Liver (tissue), 3 donors: ENCODE results near the gene SYDE2.
"Not testable (repeated sequence)": the region's sequence is repeated elsewhere in the genome, so short reads cannot be mapped to it uniquely, and the experiment has no call there.

ENCODE experiments used
- ATF3 ChIP-seq: IDR thresholded peaks from 2 replicates; pipeline ENCODE4 v1.6.1; 2016; ENCODE audit warnings: antibody characterized with exemption
- EGR1 ChIP-seq, 2 donors: IDR thresholded peaks; 2 replicates each; pipeline ENCODE4 v1.6.1; 2016 to 2018; ENCODE audit warnings: antibody characterized with exemption in 2 of 2, low read depth in 2 of 2
- GABPA ChIP-seq, 2 donors: IDR thresholded peaks in 1 of 2; conservative IDR thresholded peaks in 1 of 2; 2 replicates each; pipeline ENCODE4 v1.6.1; 2016; ENCODE audit warnings: antibody characterized with exemption in 2 of 2, mild to moderate bottlenecking in 1 of 2, moderate library complexity in 1 of 2
- JUND ChIP-seq, 2 donors: IDR thresholded peaks; 2 replicates each; pipeline ENCODE4 v1.6.1; 2016; ENCODE audit warnings: antibody characterized with exemption in 2 of 2
- NR2F2 ChIP-seq: IDR thresholded peaks from 2 replicates; pipeline ENCODE4 v1.6.1; 2016; ENCODE audit warnings: antibody characterized with exemption
- RAD21 ChIP-seq, 2 donors: IDR thresholded peaks; 2 replicates each; pipeline ENCODE4 v1.6.1; 2016; ENCODE audit warnings: antibody characterized with exemption in 2 of 2, mild to moderate bottlenecking in 2 of 2
- RXRA ChIP-seq, 2 donors: IDR thresholded peaks; 2 replicates each; pipeline ENCODE4 v1.6.1; 2017 to 2018; ENCODE audit warnings: antibody characterized with exemption in 2 of 2, mild to moderate bottlenecking in 1 of 2
- SP1 ChIP-seq: IDR thresholded peaks from 2 replicates; pipeline ENCODE4 v1.6.1; 2018; ENCODE audit warnings: antibody characterized with exemption, mild to moderate bottlenecking
- TAF1 ChIP-seq: conservative IDR thresholded peaks from 2 replicates; pipeline ENCODE4 v1.6.1; 2016; ENCODE audit warnings: antibody characterized with exemption, mild to moderate bottlenecking
- YY1 ChIP-seq: IDR thresholded peaks from 2 replicates; pipeline ENCODE4 v1.6.1; 2016; ENCODE audit warnings: antibody characterized with exemption, mild to moderate bottlenecking
- ZBTB33 ChIP-seq: IDR thresholded peaks from 2 replicates; pipeline ENCODE4 v1.6.1; 2016; ENCODE audit warnings: antibody characterized with exemption
- TF ChIP-seq, protein P1 (sequence below): fragments of 150-350 bp; IDR thresholded peaks from 2 replicates; pipeline ENCODE4 v1.5.1; 2017; ENCODE audit warnings: improper control_type of control experiment, low read depth, low read length; ENCODE audit not compliant: missing input control
- donor health status: healthy.
- donor health status: healthy.

DNA sequence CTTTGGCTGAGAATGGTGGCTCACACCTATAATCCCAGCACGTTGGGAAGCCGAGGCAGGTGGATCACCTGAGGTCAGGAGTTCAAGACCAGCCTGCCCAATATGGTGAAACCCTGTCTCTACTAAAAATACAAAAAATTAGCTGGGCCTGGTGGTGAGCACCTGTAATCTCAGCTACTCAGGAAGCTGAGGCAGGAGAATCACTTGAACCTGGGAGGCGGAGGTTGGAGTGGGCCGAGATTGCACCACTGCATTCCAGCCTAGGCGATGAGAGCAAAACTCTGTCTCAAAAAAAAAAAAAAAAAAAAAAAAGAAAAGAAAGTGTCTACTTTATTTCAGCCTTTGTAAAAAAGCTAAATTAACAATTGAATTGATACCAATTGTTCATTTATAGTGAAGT is 62.4 kb downstream of the SYDE2 start:
- TF ChIP-seq, protein P1, sequence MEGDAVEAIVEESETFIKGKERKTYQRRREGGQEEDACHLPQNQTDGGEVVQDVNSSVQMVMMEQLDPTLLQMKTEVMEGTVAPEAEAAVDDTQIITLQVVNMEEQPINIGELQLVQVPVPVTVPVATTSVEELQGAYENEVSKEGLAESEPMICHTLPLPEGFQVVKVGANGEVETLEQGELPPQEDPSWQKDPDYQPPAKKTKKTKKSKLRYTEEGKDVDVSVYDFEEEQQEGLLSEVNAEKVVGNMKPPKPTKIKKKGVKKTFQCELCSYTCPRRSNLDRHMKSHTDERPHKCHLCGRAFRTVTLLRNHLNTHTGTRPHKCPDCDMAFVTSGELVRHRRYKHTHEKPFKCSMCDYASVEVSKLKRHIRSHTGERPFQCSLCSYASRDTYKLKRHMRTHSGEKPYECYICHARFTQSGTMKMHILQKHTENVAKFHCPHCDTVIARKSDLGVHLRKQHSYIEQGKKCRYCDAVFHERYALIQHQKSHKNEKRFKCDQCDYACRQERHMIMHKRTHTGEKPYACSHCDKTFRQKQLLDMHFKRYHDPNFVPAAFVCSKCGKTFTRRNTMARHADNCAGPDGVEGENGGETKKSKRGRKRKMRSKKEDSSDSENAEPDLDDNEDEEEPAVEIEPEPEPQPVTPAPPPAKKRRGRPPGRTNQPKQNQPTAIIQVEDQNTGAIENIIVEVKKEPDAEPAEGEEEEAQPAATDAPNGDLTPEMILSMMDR: not testable (repeated sequence)
- TF ChIP-seq ATF3; TAF1; GABPA (IDR thresholded peaks at IDR 0.05 in 1 of 2, conservative IDR thresholded peaks at IDR 0.05 in 1 of 2); YY1; EGR1 (IDR thresholded peaks at IDR 0.05; ENCODE audit: low read depth in 2 of 2); RXRA (IDR thresholded peaks at IDR 0.05); NR2F2; JUND (IDR thresholded peaks at IDR 0.05); SP1; RAD21 (IDR thresholded peaks at IDR 0.05); ZBTB33: not testable (repeated sequence)
